HCEC 1CT (cell line): ENCODE data around the gene DCLK1.

Experiments used
- DNase-seq: peaks from one replicate; pipeline ENCODE4 v3.0.0-alpha.2; 2017

Gene DCLK1

GRCh38 chr13:35780613-35781012 lies 350.6 kb downstream of the DCLK1 start:
- no peak for DNase-seq

GRCh38 chr13:35771898-35772297 lies 359.3 kb downstream of the DCLK1 start:
- no peak for DNase-seq

- no peak for DNase-seq
Measured at GRCh38 chr13:35770756-35771297, 360.4 kb downstream of the DCLK1 start.

- DNase-seq: no peak
Measured at GRCh38 chr13:35769812-35770211, 361.4 kb downstream of the DCLK1 start.

- no peak for DNase-seq
Measured at GRCh38 chr13:35768551-35768950, 362.6 kb downstream of the DCLK1 start.

- DNase-seq: no peak
Measured at GRCh38 chr13:35768073-35768472, 363.1 kb downstream of the DCLK1 start.

GRCh38 chr13:35767256-35767976 lies 363.8 kb downstream of the DCLK1 start:
- no peak for DNase-seq

- no peak for DNase-seq
Measured at GRCh38 chr13:35766663-35767062, 364.5 kb downstream of the DCLK1 start.

GRCh38 chr13:35765941-35766340 lies 365.2 kb downstream of the DCLK1 start:
- no peak for DNase-seq

- no peak for DNase-seq
Measured at GRCh38 chr13:35765366-35765765, 365.8 kb downstream of the DCLK1 start.

GRCh38 chr13:35764326-35765015 lies 366.7 kb downstream of the DCLK1 start:
- no peak for DNase-seq

- no peak for DNase-seq
Measured at GRCh38 chr13:35763782-35764123, 367.4 kb downstream of the DCLK1 start.

GRCh38 chr13:35763060-35763781 lies 368.0 kb downstream of the DCLK1 start:
- DNase-seq: no peak

- no peak for DNase-seq
Measured at GRCh38 chr13:35761440-35762252, 369.5 kb downstream of the DCLK1 start.

- no peak for DNase-seq
Measured at GRCh38 chr13:35760735-35761281, 370.4 kb downstream of the DCLK1 start.

- DNase-seq: no peak
Measured at GRCh38 chr13:35747594-35747993, 383.6 kb downstream of the DCLK1 start.

GRCh38 chr13:35744566-35745178 lies 386.5 kb downstream of the DCLK1 start:
- no peak for DNase-seq

GRCh38 chr13:35744144-35744543 lies 387.0 kb downstream of the DCLK1 start:
- no peak for DNase-seq

GRCh38 chr13:35743165-35743564 lies 388.0 kb downstream of the DCLK1 start:
- DNase-seq: no peak

GRCh38 chr13:35741657-35742056 lies 389.5 kb downstream of the DCLK1 start:
- DNase-seq: no peak

GRCh38 chr13:35736876-35737275 lies 394.3 kb downstream of the DCLK1 start:
- no peak for DNase-seq

GRCh38 chr13:35733827-35734226 lies 397.4 kb downstream of the DCLK1 start:
- no peak for DNase-seq
